ENCODE results near the gene RIGI. TPM values are rescaled to one million over a fixed set of nuclear protein-coding genes. Genes with fewer than 3 reads are reported as not detected.
A peak's percentile ranks its signal among the peaks of the same experiment; 100 is the strongest.

The RIGI gene
- polyA plus RNA-seq, 2 of the 4 experiments (the other 2 are of a cell fraction): 4.1 to 4.8 TPM

DNA sequence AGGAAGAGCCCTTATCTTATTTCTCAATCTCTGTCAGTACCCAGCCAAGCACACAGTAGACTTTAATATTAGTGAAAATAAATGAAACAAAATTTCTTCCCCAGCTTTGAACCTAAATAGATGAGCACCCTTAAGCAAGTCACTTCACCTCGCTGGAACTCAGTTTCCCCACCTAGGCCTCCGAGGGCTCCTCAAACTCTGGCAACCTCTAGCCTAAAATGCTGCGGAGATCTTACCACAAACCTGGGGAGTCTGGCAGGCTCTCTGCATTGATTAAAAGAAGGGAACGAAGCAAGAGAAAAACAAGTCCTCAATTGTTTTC is 326 bp downstream of the RIGI start:
- peak overlapping the region; percentile 58 for H3K4me3 ChIP-seq
- peak overlapping the region; percentile 46 to 83 for H3K27ac ChIP-seq
- WGBS (ENCODE audit: missing lambda C conversion rate): 6% methylated on average over 4 of the region's 4 CpGs
- ATAC-seq (no peak; a peak in 1 of 6 replicates), DNase-seq (ENCODE audit: low read depth in 1 of 2, low spot score in 1 of 2) (no peak), FAIRE-seq (no peak)
- H3K9me3 ChIP-seq: peaks cover 3% of the 10 kb centered on the region; the same call in 1 of the 3 replicates
- peak overlapping the region; percentile 82 for H3K4me2 ChIP-seq
- no peak for TF ChIP-seq POLR2AphosphoS2 (conservative IDR thresholded peaks at IDR 0.05; ENCODE audit: low read length)
- TF ChIP-seq, protein P1, sequence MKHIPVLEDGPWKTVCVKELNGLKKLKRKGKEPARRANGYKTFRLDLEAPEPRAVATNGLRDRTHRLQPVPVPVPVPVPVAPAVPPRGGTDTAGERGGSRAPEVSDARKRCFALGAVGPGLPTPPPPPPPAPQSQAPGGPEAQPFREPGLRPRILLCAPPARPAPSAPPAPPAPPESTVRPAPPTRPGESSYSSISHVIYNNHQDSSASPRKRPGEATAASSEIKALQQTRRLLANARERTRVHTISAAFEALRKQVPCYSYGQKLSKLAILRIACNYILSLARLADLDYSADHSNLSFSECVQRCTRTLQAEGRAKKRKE (CRISPR knock-in tag; IDR thresholded peaks at IDR 0.05; ENCODE audit: low read depth): no peak
- no peak for TF ChIP-seq RAD21 (conservative IDR thresholded peaks at IDR 0.05 in 1 of 2, IDR thresholded peaks at IDR 0.05 in 1 of 2)
- TF ChIP-seq, protein P2, sequence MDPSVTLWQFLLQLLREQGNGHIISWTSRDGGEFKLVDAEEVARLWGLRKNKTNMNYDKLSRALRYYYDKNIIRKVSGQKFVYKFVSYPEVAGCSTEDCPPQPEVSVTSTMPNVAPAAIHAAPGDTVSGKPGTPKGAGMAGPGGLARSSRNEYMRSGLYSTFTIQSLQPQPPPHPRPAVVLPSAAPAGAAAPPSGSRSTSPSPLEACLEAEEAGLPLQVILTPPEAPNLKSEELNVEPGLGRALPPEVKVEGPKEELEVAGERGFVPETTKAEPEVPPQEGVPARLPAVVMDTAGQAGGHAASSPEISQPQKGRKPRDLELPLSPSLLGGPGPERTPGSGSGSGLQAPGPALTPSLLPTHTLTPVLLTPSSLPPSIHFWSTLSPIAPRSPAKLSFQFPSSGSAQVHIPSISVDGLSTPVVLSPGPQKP (IDR thresholded peaks at IDR 0.05; ENCODE audit: low read depth, low read length): no peak
- TF ChIP-seq HOXB13 (CRISPR knock-in tag; IDR thresholded peaks at IDR 0.05; ENCODE audit: low read depth): no peak
- TF ChIP-seq RNF2 (IDR thresholded peaks at IDR 0.05; ENCODE audit: borderline replicate concordance, low read depth): no peak
- no peak for TF ChIP-seq TP53 (CRISPR knock-in tag; IDR thresholded peaks at IDR 0.05)
- TF ChIP-seq NFE2L2 (conservative IDR thresholded peaks at IDR 0.05; ENCODE audit: low read length): no peak
- TF ChIP-seq, protein P3, sequence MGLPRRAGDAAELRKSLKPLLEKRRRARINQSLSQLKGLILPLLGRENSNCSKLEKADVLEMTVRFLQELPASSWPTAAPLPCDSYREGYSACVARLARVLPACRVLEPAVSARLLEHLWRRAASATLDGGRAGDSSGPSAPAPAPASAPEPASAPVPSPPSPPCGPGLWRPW (IDR thresholded peaks at IDR 0.05): no peak
- TF ChIP-seq ZNF302 (CRISPR knock-in tag; IDR thresholded peaks at IDR 0.05): no peak
- TF ChIP-seq SREBF2 (IDR thresholded peaks at IDR 0.05): no peak
- no peak for TF ChIP-seq ZC3H11A (IDR thresholded peaks at IDR 0.05)
- no peak for TF ChIP-seq POLR2A (IDR thresholded peaks at IDR 0.05; ENCODE audit: low read length)
- no peak for TF ChIP-seq JUN (IDR thresholded peaks at IDR 0.05)
- no peak for TF ChIP-seq CEBPB (IDR thresholded peaks at IDR 0.05)
- TF ChIP-seq EP300 (IDR thresholded peaks at IDR 0.05): no peak
- TF ChIP-seq EHMT2 (IDR thresholded peaks at IDR 0.05; ENCODE audit: low read depth): no peak
- TF ChIP-seq, protein P4, sequence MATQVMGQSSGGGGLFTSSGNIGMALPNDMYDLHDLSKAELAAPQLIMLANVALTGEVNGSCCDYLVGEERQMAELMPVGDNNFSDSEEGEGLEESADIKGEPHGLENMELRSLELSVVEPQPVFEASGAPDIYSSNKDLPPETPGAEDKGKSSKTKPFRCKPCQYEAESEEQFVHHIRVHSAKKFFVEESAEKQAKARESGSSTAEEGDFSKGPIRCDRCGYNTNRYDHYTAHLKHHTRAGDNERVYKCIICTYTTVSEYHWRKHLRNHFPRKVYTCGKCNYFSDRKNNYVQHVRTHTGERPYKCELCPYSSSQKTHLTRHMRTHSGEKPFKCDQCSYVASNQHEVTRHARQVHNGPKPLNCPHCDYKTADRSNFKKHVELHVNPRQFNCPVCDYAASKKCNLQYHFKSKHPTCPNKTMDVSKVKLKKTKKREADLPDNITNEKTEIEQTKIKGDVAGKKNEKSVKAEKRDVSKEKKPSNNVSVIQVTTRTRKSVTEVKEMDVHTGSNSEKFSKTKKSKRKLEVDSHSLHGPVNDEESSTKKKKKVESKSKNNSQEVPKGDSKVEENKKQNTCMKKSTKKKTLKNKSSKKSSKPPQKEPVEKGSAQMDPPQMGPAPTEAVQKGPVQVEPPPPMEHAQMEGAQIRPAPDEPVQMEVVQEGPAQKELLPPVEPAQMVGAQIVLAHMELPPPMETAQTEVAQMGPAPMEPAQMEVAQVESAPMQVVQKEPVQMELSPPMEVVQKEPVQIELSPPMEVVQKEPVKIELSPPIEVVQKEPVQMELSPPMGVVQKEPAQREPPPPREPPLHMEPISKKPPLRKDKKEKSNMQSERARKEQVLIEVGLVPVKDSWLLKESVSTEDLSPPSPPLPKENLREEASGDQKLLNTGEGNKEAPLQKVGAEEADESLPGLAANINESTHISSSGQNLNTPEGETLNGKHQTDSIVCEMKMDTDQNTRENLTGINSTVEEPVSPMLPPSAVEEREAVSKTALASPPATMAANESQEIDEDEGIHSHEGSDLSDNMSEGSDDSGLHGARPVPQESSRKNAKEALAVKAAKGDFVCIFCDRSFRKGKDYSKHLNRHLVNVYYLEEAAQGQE (IDR thresholded peaks at IDR 0.05): no peak
- TF ChIP-seq HEYL (CRISPR knock-in tag; IDR thresholded peaks at IDR 0.05): no peak
- TF ChIP-seq ESRRA (IDR thresholded peaks at IDR 0.05; ENCODE audit: borderline replicate concordance, low read length): no peak
- ChIA-PET POLR2A (interaction anchor here (0.7 to 2.7 kb wide), 5 partner anchors 24 to 499 kb away, joined by 3 to 25 read pairs (median 10); partner anchors contain the start of genes ACO1 and DNAJA1), CTCF (interaction anchor here (0.8 to 10.2 kb wide), 24 partner anchors 8 to 442 kb away, joined by 3 to 159 read pairs (median 5); partner anchors contain the start of genes ACO1 and NDUFB6)
- H3K4me1 ChIP-seq: peaks cover 6% of the 10 kb centered on the region; the same call in 2 of the 3 replicates

All from A549 (cell line).